Activated naive CD8-positive, alpha-beta T cell treated with anti-CD3 and anti-CD28 coated beads for 36 hours (primary cell): ENCODE data around the gene CCDC40. TPM values are rescaled to one million over a fixed set of nuclear protein-coding genes. Genes with fewer than 3 reads are reported as not detected.
A peak's percentile ranks its signal among the peaks of the same experiment; 100 is the strongest.
"Not testable (repeated sequence)": the region's sequence is repeated elsewhere in the genome, so short reads cannot be mapped to it uniquely, and the experiment has no call there.

Experiments used
- DNase-seq: peaks from one replicate; pipeline ENCODE4 v3.0.0; 2021
- H3K27ac Mint-ChIP-seq: one replicate; pipeline ENCODE4 v1.8.0; 2022; ENCODE audit warnings: mild to moderate bottlenecking, moderate library complexity, mixed read lengths
- H3K27me3 Mint-ChIP-seq: one replicate; pipeline ENCODE4 v1.8.0; 2022; ENCODE audit warnings: mild to moderate bottlenecking, mixed read lengths
- H3K36me3 Mint-ChIP-seq: one replicate; pipeline ENCODE4 v1.8.0; 2021; ENCODE audit warnings: mild to moderate bottlenecking, mixed read lengths
- H3K4me1 Mint-ChIP-seq: one replicate; pipeline ENCODE4 v1.8.0; 2021; ENCODE audit warnings: mixed read lengths
- H3K4me3 Mint-ChIP-seq: one replicate; pipeline ENCODE4 v1.8.0; 2022; ENCODE audit warnings: mild to moderate bottlenecking, moderate library complexity, mixed read lengths
- H3K9me3 Mint-ChIP-seq: one replicate; pipeline ENCODE4 v1.8.0; 2022; ENCODE audit warnings: mixed read lengths
- total RNA-seq, 2 experiments: library from RNA; stranded (reverse); gene quantifications; one replicate each; pipeline ENCODE4 v1.2.3, GENCODE V29; 2021

Gene CCDC40
- total RNA-seq, 2 experiments from 2014 or later = 1.2 to 1.3 TPM

GRCh38 chr17:80087346-80088265, 51.2 kb downstream of the CCDC40 start:
- H3K27ac Mint-ChIP-seq = no peak overlapping the region
- no peaks in the 10 kb centered on the region for H3K36me3 Mint-ChIP-seq
- H3K9me3 Mint-ChIP-seq = no peaks in the 10 kb centered on the region
- DNase-seq = no peak
- H3K27me3 Mint-ChIP-seq = peaks cover 3% of the 10 kb centered on the region
- H3K4me3 Mint-ChIP-seq = no peak overlapping the region
- peaks cover 3% of the 10 kb centered on the region for H3K4me1 Mint-ChIP-seq

DNA sequence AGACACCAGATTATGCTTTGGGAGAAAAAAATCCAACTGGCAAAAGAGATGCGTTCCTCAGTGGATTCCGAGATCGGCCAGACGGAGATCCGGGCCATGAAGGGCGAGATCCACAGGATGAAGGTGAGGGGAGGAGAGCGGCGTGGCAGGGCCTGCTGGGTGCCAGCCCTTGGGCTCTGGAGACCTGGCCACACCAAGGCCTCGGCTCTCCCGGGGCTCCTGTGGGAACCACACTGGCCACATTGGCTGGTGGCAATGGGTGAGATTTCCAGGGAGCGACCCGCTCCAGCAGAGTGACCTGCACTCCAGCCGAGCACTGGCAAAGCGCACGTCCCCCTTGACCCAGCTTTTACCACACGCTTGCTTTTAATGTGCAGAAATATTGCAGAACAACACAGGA, 53.3 kb downstream of the CCDC40 start:
- Mint-ChIP-seq H3K27me3 (no peaks in the 10 kb centered on the region), H3K27ac (no peak overlapping the region), H3K4me3 (no peak overlapping the region), H3K36me3 (no peaks in the 10 kb centered on the region), H3K4me1 (no peaks in the 10 kb centered on the region), H3K9me3 (no peaks in the 10 kb centered on the region)
- no peak for DNase-seq

DNA sequence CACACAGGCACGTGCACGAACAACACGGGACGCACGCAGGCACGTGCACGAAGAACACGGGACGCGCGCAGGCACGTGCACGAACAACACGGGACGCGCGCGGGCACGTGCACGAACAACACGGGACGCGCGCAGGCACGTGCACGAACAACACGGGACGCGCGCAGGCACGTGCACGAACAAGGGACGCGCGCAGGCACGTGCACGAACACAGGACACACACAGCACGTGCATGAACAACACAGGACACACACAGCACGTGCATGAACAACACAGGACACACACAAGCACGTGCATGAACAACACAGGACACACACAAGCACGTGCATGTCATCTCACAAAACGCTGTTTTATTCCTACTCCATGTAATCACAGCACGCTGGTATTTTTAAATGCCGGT, 53.7 kb downstream of the CCDC40 start:
- H3K36me3 Mint-ChIP-seq, H3K9me3 Mint-ChIP-seq, H3K27me3 Mint-ChIP-seq, H3K27ac Mint-ChIP-seq, H3K4me3 Mint-ChIP-seq, H3K4me1 Mint-ChIP-seq, DNase-seq: not testable (repeated sequence)

DNA sequence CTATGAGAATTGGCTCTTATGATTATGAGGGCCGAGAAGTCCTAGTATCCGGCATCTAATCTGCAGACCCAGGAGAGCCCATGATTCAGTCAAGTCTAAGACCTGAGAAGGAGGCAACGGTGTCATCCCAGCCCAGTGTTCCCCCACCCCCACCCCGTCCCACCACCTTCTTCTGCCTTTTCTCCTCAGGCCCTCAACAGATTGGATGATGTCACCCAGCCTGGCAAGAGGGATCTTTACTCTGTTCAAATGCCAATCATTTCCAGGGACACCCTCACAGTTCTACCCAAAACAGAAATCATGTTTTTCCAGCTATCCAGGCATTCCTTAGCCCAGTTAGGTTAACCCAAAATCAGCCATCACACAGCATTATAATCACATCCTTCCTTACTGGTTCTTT, 54.9 kb downstream of the CCDC40 start:
- no peak for DNase-seq
- H3K36me3 Mint-ChIP-seq = no peaks in the 10 kb centered on the region
- no peaks in the 10 kb centered on the region for H3K9me3 Mint-ChIP-seq
- H3K4me1 Mint-ChIP-seq = no peaks in the 10 kb centered on the region
- H3K27ac Mint-ChIP-seq = no peak overlapping the region
- no peaks in the 10 kb centered on the region for H3K27me3 Mint-ChIP-seq
- no peak overlapping the region for H3K4me3 Mint-ChIP-seq

- H3K27me3 Mint-ChIP-seq = no peaks in the 10 kb centered on the region
- H3K9me3 Mint-ChIP-seq = no peaks in the 10 kb centered on the region
- no peak overlapping the region for H3K27ac Mint-ChIP-seq
- H3K4me1 Mint-ChIP-seq = no peaks in the 10 kb centered on the region
- H3K36me3 Mint-ChIP-seq = no peaks in the 10 kb centered on the region
- no peak overlapping the region for H3K4me3 Mint-ChIP-seq
- no peak for DNase-seq
Measured at GRCh38 chr17:80092959-80093358, 56.5 kb downstream of the CCDC40 start.

- H3K4me3 Mint-ChIP-seq = no peak overlapping the region
- H3K4me1 Mint-ChIP-seq = peaks cover 8% of the 10 kb centered on the region
- no peaks in the 10 kb centered on the region for H3K9me3 Mint-ChIP-seq
- no peak for DNase-seq
- H3K27me3 Mint-ChIP-seq = no peaks in the 10 kb centered on the region
- H3K36me3 Mint-ChIP-seq = no peaks in the 10 kb centered on the region
- H3K27ac Mint-ChIP-seq = no peak overlapping the region
Measured at GRCh38 chr17:80095038-80095843, 58.8 kb downstream of the CCDC40 start.

- Mint-ChIP-seq H3K27ac (no peak overlapping the region), H3K4me1 (peaks cover 16% of the 10 kb centered on the region), H3K9me3 (no peaks in the 10 kb centered on the region), H3K27me3 (no peaks in the 10 kb centered on the region), H3K36me3 (no peaks in the 10 kb centered on the region), H3K4me3 (no peak overlapping the region)
- no peak for DNase-seq
Measured at GRCh38 chr17:80095844-80096475, 59.5 kb downstream of the CCDC40 start.

DNA sequence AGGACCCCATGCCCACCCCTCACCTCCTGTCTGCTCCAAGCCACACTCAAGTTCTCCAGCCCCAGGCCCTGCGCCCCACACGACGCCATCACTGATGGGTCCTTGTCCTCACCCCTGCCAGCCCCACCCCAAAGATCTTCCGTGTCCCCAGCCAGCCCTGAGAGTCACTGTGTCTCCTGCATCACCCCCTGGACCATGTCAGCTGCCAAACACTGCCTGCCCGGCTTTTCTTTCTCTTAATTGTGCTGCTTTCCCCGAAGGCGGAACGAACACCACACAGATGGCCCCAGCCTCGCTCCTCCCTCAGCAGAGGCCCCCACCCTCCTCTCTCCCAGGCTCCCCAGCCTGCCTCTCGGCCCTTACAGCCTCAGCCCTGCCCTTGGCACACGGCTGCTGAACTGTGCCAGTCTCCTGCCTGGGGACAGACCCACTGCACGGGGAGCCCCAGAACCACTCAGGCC, 60.1 kb downstream of the CCDC40 start:
- H3K9me3 Mint-ChIP-seq = no peaks in the 10 kb centered on the region
- H3K4me3 Mint-ChIP-seq = no peak overlapping the region
- DNase-seq = no peak
- no peaks in the 10 kb centered on the region for H3K36me3 Mint-ChIP-seq
- peaks cover 16% of the 10 kb centered on the region for H3K4me1 Mint-ChIP-seq
- H3K27ac Mint-ChIP-seq = no peak overlapping the region
- no peaks in the 10 kb centered on the region for H3K27me3 Mint-ChIP-seq

- no peak for DNase-seq
- Mint-ChIP-seq H3K36me3 (no peaks in the 10 kb centered on the region), H3K4me1 (peaks cover 16% of the 10 kb centered on the region), H3K27me3 (no peaks in the 10 kb centered on the region), H3K9me3 (no peaks in the 10 kb centered on the region), H3K4me3 (no peak overlapping the region), H3K27ac (no peak overlapping the region)
Measured at GRCh38 chr17:80097127-80097621, 60.7 kb downstream of the CCDC40 start.

DNA sequence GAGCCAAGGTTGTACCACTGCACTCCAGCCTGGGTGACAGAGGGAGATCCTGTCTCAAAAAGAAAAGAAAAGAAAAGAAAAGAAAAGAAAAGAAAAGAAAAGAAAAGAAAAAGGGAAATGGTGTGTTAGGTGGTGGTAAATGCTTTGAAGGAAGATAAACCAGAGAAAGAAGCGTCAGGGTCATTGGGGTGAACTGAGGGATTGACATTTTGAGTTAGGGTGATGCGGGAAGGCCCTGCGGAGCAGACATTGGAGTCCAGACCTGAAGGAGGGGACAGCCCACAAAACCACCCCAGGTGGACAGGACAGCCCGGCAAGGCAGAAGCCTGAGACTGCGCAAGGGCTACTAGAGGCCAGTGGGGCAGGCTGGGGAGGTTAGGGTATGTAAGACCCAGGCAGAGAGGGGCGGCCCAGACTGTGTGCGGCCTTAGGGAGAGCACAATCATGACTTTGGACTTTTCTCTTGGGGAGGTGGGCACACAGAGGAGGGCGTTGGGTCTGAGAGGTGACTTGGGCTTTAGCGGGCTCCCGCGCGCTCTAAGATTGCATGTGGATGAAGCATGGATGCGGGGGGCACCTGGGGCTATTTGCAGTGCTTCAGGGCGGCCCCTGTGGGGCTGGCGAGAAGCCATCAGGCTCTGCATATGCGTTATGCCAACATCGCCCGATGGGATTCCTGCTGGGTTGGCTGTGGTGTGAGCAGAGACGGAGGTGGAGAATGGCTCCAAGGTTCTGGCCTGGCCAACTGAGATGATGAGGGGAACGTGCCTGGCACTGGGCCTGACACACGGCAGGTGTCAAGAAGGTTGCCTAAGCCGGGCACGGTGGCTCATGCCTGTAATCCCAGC, 61.6 kb downstream of the CCDC40 start:
- H3K27me3 Mint-ChIP-seq = no peaks in the 10 kb centered on the region
- H3K36me3 Mint-ChIP-seq = no peaks in the 10 kb centered on the region
- H3K9me3 Mint-ChIP-seq = no peaks in the 10 kb centered on the region
- H3K4me3 Mint-ChIP-seq = no peak overlapping the region
- H3K4me1 Mint-ChIP-seq = peaks cover 23% of the 10 kb centered on the region
- H3K27ac Mint-ChIP-seq = no peak overlapping the region
- DNase-seq = no peak

DNA sequence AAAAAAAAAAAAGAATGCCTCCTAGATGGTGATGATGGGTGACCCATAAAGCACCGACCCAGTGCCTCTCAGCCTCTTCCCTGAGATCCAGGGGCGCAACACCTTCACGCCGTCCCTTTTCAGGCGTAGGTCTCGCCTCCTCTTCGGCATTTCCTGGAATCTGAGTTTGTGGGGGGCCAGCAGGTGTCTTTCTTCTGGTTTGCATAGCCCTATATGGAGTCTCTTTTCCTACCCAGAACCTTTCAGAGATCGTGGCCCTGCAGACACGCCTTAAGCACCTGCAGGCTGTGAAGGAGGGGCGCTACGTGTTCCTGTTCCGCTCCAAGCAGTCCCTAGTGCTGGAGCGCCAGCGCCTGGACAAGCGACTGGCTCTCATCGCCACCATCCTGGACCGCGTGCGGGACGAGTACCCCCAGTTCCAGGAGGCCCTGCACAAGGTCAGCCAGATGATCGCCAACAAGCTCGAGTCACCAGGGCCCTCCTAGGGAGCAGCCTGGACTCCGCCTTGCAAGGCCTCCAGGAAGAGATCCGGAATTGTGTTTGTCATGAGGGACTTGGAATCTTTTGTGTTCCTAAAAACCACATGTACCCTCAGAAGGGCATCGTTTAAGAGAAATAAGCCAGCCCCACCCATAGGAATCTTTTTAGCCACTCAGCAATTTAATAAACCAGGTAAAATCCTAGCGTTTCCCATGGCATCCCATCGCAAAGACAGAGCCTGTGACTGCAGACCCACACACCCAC, 63.0 kb downstream of the CCDC40 start:
- Mint-ChIP-seq H3K27me3 (no peaks in the 10 kb centered on the region), H3K27ac (no peak overlapping the region), H3K36me3 (peaks cover 2% of the 10 kb centered on the region), H3K9me3 (no peaks in the 10 kb centered on the region), H3K4me3 (peak overlapping the region; percentile 2), H3K4me1 (peaks cover 26% of the 10 kb centered on the region)
- DNase-seq = no peak

DNA sequence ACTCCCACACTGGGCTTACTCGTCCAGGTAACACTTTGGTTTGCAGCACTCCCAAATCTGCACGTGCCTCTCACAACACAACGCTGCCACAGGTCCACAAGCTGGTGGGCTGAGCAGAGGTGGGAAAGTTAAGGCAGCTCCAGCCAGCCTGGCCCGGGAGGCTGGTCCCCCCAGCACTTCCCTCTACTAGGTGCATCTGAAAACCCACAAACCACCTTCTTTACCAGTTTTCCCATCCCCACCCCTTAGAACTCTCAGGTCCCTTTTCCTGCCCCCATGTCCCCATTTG, 63.5 kb downstream of the CCDC40 start:
- H3K27me3 Mint-ChIP-seq = no peaks in the 10 kb centered on the region
- DNase-seq = no peak
- H3K4me1 Mint-ChIP-seq = peaks cover 26% of the 10 kb centered on the region
- no peak overlapping the region for H3K27ac Mint-ChIP-seq
- no peaks in the 10 kb centered on the region for H3K9me3 Mint-ChIP-seq
- peaks cover 2% of the 10 kb centered on the region for H3K36me3 Mint-ChIP-seq
- no peak overlapping the region for H3K4me3 Mint-ChIP-seq

- peak within 1 kb of the TSS; percentile 88 for H3K4me3 Mint-ChIP-seq
- H3K4me1 Mint-ChIP-seq = peaks cover 26% of the 10 kb centered on the region
- no peaks in the 10 kb centered on the region for H3K27me3 Mint-ChIP-seq
- H3K36me3 Mint-ChIP-seq = peaks cover 2% of the 10 kb centered on the region
- H3K9me3 Mint-ChIP-seq = no peaks in the 10 kb centered on the region
- peak within 1 kb of the TSS; percentile 86 for H3K27ac Mint-ChIP-seq
- peak; percentile 93 for DNase-seq
Measured at GRCh38 chr17:80101011-80101945, 64.8 kb downstream of the CCDC40 start, which contains the start of gene GAA. Gene GAA, plus strand, starts transcription at chr17:80101581. Its CDS starts 3,006 bp downstream, at chr17:80104587.
